IMR-90 (cell line): ENCODE results near the gene ACTR5.

Source experiments
- CTCF ChIP-seq: conservative IDR thresholded peaks from 2 replicates; pipeline ENCODE4 v1.5.1; 2012; ENCODE audit warnings: mild to moderate bottlenecking, low read depth, low read length, improper control_type of control experiment
- FOS ChIP-seq: fragments of 150-350 bp; IDR thresholded peaks from 2 replicates; pipeline ENCODE4 v1.6.1; 2016; ENCODE audit warnings: low read depth, low read length

- TF ChIP-seq FOS (no peak), CTCF (no peak)
These were observed 41.8 kb upstream of the ACTR5 start for GRCh38 chr20:38706509-38706908.
